GM23338 (cell line): Measurements from ENCODE around the gene PAXX. TPM values are rescaled to one million over a fixed set of nuclear protein-coding genes. Genes with fewer than 3 reads are reported as not detected.

Experiments
- ATAC-seq: fragments of 200-7000 bp; cut with Tn5 transposase; 3 replicates; pipeline ENCODE4 v1.9.1; 2020
- DNase-seq: peaks from one replicate; pipeline ENCODE4 v3.0.0-alpha.2; 2015; ENCODE audit warnings: low spot score
- H2AFZ ChIP-seq: fragments of 200-600 bp; sonication (generic); 2 replicates; pipeline ENCODE4 v1.8.0; 2016; ENCODE audit warnings: antibody characterized with exemption, mild to moderate bottlenecking, moderate library complexity
- H3F3A ChIP-seq: fragments of 200-600 bp; sonication (generic); replicated peaks from 2 replicates; pipeline ENCODE4 v1.8.0; 2017; ENCODE audit warnings: antibody characterized with exemption, mixed run types, low read depth
- H3K27ac ChIP-seq: fragments of 200-600 bp; sonication (generic); 2 replicates; pipeline ENCODE4 v1.6.1; 2016; ENCODE audit warnings: low read depth
- H3K27me3 ChIP-seq: fragments of 200-600 bp; sonication (generic); 2 replicates; pipeline ENCODE4 v1.8.0; 2016; ENCODE audit warnings: mild to moderate bottlenecking, mixed run types, moderate library complexity; ENCODE audit not compliant: insufficient read depth
- H3K36me3 ChIP-seq: fragments of 200-600 bp; sonication (generic); 2 replicates; pipeline ENCODE4 v1.8.0; 2016; ENCODE audit warnings: mild to moderate bottlenecking; ENCODE audit not compliant: insufficient read depth
- H3K4me1 ChIP-seq: fragments of 200-600 bp; sonication (generic); 2 replicates; pipeline ENCODE4 v1.8.0; 2016; ENCODE audit warnings: mild to moderate bottlenecking, moderate library complexity; ENCODE audit not compliant: insufficient read depth
- H3K4me2 ChIP-seq: fragments of 200-600 bp; sonication (generic); 2 replicates; pipeline ENCODE4 v1.7.1; 2017; ENCODE audit warnings: mixed run types
- H3K4me3 ChIP-seq: fragments of 200-600 bp; sonication (generic); 2 replicates; pipeline ENCODE4 v1.6.1; 2016; ENCODE audit warnings: mixed run types
- H3K79me2 ChIP-seq: fragments of 200-600 bp; sonication (generic); replicated peaks from 2 replicates; pipeline ENCODE4 v1.8.0; 2017; ENCODE audit warnings: mild to moderate bottlenecking; ENCODE audit not compliant: insufficient read depth
- H3K9me2 ChIP-seq: fragments of 200-600 bp; sonication (generic); 2 replicates; pipeline ENCODE4 v1.8.0; 2017; ENCODE audit not compliant: insufficient read depth
- H4K20me1 ChIP-seq: fragments of 200-600 bp; sonication (generic); replicated peaks from 2 replicates; pipeline ENCODE4 v1.8.0; 2017; ENCODE audit warnings: mild to moderate bottlenecking; ENCODE audit not compliant: insufficient read depth
- H3K27ac Mint-ChIP-seq: 2 replicates; pipeline ENCODE4 v1.8.0; 2020; ENCODE audit warnings: inconsistent platforms, mild to moderate bottlenecking, moderate library complexity, mixed read lengths
- H3K27me3 Mint-ChIP-seq: 3 replicates; pipeline ENCODE4 v1.8.0; 2022; ENCODE audit warnings: low read depth, mild to moderate bottlenecking, moderate library complexity, mixed read lengths, inconsistent platforms; ENCODE audit not compliant: insufficient read depth, poor library complexity
- H3K36me3 Mint-ChIP-seq: 3 replicates; pipeline ENCODE4 v1.8.0; 2021; ENCODE audit warnings: low read depth, mild to moderate bottlenecking, inconsistent platforms, moderate library complexity, mixed read lengths
- H3K4me1 Mint-ChIP-seq: 3 replicates; pipeline ENCODE4 v1.8.0; 2020; ENCODE audit warnings: mild to moderate bottlenecking, inconsistent platforms, mixed read lengths
- H3K4me3 Mint-ChIP-seq: 3 replicates; pipeline ENCODE4 v1.8.0; 2021; ENCODE audit warnings: moderate library complexity, mild to moderate bottlenecking, inconsistent platforms, mixed read lengths
- H3K9me3 Mint-ChIP-seq: 3 replicates; pipeline ENCODE4 v1.8.0; 2020; ENCODE audit warnings: moderate library complexity, mild to moderate bottlenecking, inconsistent platforms, mixed read lengths
- CREB1 ChIP-seq: fragments of 250-450 bp; sonication (Bioruptor Pico); IDR thresholded peaks from 2 replicates; pipeline ENCODE4 v1.5.0; 2020; ENCODE audit warnings: low read depth, mild to moderate bottlenecking, moderate library complexity
- EZH2 ChIP-seq: fragments of 200-600 bp; sonication (generic); IDR thresholded peaks from one replicate; pipeline ENCODE4 v1.8.0; 2017; ENCODE audit warnings: antibody characterized with exemption, mild to moderate bottlenecking, low read depth; ENCODE audit not compliant: unreplicated experiment
- NANOG ChIP-seq: IDR thresholded peaks from 2 replicates; pipeline ENCODE4 v1.6.1; 2016; ENCODE audit warnings: antibody characterized with exemption, borderline replicate concordance
- POLR2AphosphoS5 ChIP-seq: IDR thresholded peaks from 2 replicates; pipeline ENCODE4 v1.6.1; 2016; ENCODE audit warnings: antibody characterized with exemption, low read depth
- ZNF331 ChIP-seq: fragments of 250-450 bp; sonication (Bioruptor Pico); IDR thresholded peaks from 2 replicates; pipeline ENCODE4 v1.5.0; 2020; ENCODE audit warnings: low read depth, mild to moderate bottlenecking, moderate library complexity
- polyA plus RNA-seq: library from polyadenylated mRNA; unstranded; fragments of >200 nt; fragmentation: Nextera tagmentation; extraction: Ambion mirVana; gene quantifications from 2 replicates; pipeline ENCODE4 v1.2.1, GENCODE V29; 2016
- total RNA-seq: library from RNA; depleted of rRNA; stranded (reverse); fragments of >200 nt; shearing (Covaris generic); gene quantifications from 2 replicates; pipeline ENCODE4 v1.2.3, GENCODE V29; 2014
- TF ChIP-seq, protein P1 (sequence below): fragments of 250-450 bp; sonication (Bioruptor Pico); IDR thresholded peaks from 2 replicates; pipeline ENCODE4 v1.5.0; 2020; ENCODE audit warnings: mild to moderate bottlenecking, moderate library complexity

The PAXX gene
- total and polyA plus RNA-seq, 2 experiments from 2014 or later: 71.5 to 86.0 TPM

DNA sequence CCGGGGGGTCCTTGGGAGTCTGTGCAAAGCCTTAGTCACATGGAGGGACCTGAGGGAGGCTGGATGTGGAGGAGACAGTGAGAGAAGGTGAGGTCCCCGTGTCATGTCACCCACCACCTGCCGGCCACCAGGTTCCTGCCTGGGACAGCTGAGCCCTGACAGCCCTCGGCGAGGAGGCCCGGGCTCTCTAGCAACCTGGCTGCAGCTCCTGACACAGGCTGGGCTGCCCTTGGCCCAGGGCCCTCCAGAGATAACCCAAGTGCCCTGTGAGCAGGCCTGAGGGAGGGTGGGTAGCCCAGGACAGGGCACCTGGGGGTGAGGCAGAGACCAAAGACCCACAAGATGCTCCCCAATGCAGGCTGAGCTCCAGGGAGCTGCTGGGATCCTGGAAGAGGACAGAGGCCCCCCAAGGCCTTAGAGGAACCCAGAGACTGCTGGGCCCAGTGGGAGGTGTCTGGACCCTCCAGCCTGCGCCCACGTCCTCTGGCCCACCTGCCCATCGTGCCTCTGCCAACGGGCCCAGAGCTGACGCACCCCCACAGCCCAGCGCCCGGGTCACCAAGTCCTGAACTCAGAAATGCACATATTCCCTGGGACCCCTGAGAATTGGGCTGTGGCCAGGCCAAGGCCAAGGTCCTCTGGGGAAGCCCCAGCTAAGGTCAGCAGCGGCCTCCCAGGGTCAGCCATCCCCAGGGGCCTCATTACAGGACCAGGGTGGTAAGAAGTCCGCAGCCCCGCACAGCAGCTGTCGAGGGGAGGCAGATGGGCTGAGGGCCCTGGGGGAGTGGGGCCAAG lies 23.7 kb upstream of the PAXX start:
- Histone ChIP-seq H3K9me2 (no peaks in the 10 kb centered on the region), H3K27me3 (no peaks in the 10 kb centered on the region), H3K4me3 (no peak overlapping the region), H2AFZ (no peak overlapping the region), H3K36me3 (no peaks in the 10 kb centered on the region), H3K27ac (no peak overlapping the region), H3F3A (no peaks in the 10 kb centered on the region), H3K4me1 (peaks cover 9% of the 10 kb centered on the region), H3K4me2 (no peak overlapping the region), H4K20me1 (no peaks in the 10 kb centered on the region), H3K79me2 (no peaks in the 10 kb centered on the region)
- Mint-ChIP-seq H3K27me3 (peaks cover 5% of the 10 kb centered on the region), H3K36me3 (no peaks in the 10 kb centered on the region), H3K4me3 (no peak overlapping the region), H3K9me3 (no peaks in the 10 kb centered on the region; the same call in 2 of the 3 replicates), H3K4me1 (peaks cover 9% of the 10 kb centered on the region), H3K27ac (no peak overlapping the region)
- DNase-seq (no peak), ATAC-seq (no peak)
- TF ChIP-seq NANOG: no peak
- TF ChIP-seq, protein P1, sequence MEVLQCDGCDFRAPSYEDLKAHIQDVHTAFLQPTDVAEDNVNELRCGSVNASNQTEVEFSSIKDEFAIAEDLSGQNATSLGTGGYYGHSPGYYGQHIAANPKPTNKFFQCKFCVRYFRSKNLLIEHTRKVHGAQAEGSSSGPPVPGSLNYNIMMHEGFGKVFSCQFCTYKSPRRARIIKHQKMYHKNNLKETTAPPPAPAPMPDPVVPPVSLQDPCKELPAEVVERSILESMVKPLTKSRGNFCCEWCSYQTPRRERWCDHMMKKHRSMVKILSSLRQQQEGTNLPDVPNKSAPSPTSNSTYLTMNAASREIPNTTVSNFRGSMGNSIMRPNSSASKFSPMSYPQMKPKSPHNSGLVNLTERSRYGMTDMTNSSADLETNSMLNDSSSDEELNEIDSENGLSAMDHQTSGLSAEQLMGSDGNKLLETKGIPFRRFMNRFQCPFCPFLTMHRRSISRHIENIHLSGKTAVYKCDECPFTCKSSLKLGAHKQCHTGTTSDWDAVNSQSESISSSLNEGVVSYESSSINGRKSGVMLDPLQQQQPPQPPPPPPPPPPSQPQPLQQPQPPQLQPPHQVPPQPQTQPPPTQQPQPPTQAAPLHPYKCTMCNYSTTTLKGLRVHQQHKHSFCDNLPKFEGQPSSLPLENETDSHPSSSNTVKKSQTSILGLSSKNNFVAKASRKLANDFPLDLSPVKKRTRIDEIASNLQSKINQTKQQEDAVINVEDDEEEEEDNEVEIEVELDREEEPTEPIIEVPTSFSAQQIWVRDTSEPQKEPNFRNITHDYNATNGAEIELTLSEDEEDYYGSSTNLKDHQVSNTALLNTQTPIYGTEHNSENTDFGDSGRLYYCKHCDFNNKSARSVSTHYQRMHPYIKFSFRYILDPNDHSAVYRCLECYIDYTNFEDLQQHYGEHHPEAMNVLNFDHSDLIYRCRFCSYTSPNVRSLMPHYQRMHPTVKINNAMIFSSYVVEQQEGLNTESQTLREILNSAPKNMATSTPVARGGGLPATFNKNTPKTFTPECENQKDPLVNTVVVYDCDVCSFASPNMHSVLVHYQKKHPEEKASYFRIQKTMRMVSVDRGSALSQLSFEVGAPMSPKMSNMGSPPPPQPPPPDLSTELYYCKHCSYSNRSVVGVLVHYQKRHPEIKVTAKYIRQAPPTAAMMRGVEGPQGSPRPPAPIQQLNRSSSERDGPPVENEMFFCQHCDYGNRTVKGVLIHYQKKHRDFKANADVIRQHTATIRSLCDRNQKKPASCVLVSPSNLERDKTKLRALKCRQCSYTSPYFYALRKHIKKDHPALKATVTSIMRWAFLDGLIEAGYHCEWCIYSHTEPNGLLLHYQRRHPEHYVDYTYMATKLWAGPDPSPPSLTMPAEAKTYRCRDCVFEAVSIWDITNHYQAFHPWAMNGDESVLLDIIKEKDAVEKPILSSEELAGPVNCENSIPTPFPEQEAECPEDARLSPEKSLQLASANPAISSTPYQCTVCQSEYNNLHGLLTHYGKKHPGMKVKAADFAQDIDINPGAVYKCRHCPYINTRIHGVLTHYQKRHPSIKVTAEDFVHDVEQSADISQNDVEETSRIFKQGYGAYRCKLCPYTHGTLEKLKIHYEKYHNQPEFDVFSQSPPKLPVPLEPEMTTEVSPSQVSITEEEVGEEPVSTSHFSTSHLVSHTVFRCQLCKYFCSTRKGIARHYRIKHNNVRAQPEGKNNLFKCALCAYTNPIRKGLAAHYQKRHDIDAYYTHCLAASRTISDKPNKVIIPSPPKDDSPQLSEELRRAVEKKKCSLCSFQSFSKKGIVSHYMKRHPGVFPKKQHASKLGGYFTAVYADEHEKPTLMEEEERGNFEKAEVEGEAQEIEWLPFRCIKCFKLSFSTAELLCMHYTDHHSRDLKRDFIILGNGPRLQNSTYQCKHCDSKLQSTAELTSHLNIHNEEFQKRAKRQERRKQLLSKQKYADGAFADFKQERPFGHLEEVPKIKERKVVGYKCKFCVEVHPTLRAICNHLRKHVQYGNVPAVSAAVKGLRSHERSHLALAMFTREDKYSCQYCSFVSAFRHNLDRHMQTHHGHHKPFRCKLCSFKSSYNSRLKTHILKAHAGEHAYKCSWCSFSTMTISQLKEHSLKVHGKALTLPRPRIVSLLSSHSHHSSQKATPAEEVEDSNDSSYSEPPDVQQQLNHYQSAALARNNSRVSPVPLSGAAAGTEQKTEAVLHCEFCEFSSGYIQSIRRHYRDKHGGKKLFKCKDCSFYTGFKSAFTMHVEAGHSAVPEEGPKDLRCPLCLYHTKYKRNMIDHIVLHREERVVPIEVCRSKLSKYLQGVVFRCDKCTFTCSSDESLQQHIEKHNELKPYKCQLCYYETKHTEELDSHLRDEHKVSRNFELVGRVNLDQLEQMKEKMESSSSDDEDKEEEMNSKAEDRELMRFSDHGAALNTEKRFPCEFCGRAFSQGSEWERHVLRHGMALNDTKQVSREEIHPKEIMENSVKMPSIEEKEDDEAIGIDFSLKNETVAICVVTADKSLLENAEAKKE (CRISPR knock-in tag): no peak
- no peak for TF ChIP-seq POLR2AphosphoS5

DNA sequence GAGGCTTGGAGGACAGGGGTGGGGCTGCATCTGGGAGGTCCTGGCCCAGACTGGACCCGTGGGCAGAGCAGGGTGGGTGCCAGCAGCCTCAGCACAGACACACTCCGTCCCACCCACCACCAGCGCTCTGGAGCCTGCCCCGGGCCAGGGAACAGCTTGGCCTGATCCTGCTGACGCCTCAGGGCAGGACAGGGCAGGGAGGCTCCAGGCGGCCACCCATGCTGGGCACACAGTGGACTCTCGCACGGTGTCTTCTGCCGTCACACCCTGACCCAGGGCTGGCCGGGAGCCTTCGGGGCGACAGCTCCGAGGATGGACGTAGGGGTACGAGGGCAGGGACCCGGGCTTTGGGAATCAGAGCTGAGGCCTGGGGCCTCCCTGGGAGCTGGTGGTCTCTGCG lies 23.1 kb upstream of the PAXX start:
- H2AFZ ChIP-seq: no peak overlapping the region
- no peak overlapping the region for H3K4me3 ChIP-seq

More for the DNA sequence above, 23.1 kb upstream of the PAXX start:
- Mint-ChIP-seq H3K9me3 (no peaks in the 10 kb centered on the region; the same call in 2 of the 3 replicates), H3K4me1 (peaks cover 9% of the 10 kb centered on the region), H3K27me3 (peaks cover 5% of the 10 kb centered on the region), H3K4me3 (no peak overlapping the region), H3K36me3 (no peaks in the 10 kb centered on the region), H3K27ac (no peak overlapping the region)
- H4K20me1 ChIP-seq: no peaks in the 10 kb centered on the region
- no peaks in the 10 kb centered on the region for H3F3A ChIP-seq
- no peak overlapping the region for H3K4me2 ChIP-seq
- ATAC-seq (no peak), DNase-seq (no peak)
- H3K27me3 ChIP-seq: no peaks in the 10 kb centered on the region
- H3K27ac ChIP-seq: no peak overlapping the region
- H3K4me1 ChIP-seq: peaks cover 9% of the 10 kb centered on the region
- H3K36me3 ChIP-seq: no peaks in the 10 kb centered on the region
- TF ChIP-seq ZNF331 (CRISPR knock-in tag) (no peak), EZH2 (no peak), CREB1 (CRISPR knock-in tag) (no peak)
- no peaks in the 10 kb centered on the region for H3K9me2 ChIP-seq
- H3K79me2 ChIP-seq: no peaks in the 10 kb centered on the region
